ENCODE results near the gene IGSF23. TPM values are rescaled to one million over a fixed set of nuclear protein-coding genes. Genes with fewer than 3 reads are reported as not detected.

The IGSF23 gene
- total and polyA plus RNA-seq, 7 experiments from 2014 or later: not detected

DNA sequence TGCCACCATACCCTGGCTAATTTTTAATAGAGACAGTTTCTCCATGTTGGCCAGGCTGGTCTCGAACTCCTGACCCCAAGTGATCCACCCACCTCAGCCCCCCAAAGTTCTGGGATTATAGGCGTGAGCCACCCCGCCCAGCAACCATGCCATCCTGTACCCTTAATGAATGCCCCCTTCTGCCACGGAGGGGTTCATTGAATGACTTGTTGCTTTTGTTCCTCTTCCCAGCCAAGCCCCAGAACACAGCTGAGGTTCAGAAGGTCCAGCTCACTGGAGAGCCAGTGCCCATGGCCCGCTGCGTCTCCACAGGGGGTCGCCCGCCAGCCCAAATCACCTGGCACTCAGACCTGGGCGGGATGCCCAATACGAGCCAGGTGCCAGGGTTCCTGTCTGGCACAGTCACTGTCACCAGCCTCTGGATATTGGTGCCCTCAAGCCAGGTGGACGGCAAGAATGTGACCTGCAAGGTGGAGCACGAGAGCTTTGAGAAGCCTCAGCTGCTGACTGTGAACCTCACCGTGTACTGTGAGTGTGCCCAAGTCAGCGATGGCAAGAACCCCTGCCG, 36.3 kb downstream of the IGSF23 start:
- peak overlapping the region in 1 of 9 donors; percentile 72 for H3K27ac Mint-ChIP-seq
- ATAC-seq (no peak), DNase-seq (no peak)
- H3K36me3 Mint-ChIP-seq: peaks cover 0 to 8% (median 0%) of the 10 kb centered on the region in 5 donors
- intact Hi-C loops (cut with micrococcal nuclease): loop anchor here in 1 of 2 donors (5.0 to 10.0 kb wide), 3 partner anchors 42 to 195 kb away; partner anchors contain the start of gene NECTIN2
- Histone ChIP-seq H3K4me1 (ENCODE audit: control insufficient read depth in 2 of 2, insufficient read depth in 2 of 2, low read length in 2 of 2) (peaks cover 0 to 4% of the 10 kb centered on the region in 2 donors), H3K27ac (ENCODE audit: low read depth, low read length) (no peak overlapping the region), H3K36me3 (ENCODE audit: control insufficient read depth in 2 of 3, insufficient read depth in 3 of 3, low read length in 3 of 3) (peaks cover 0 to 3% (median 0%) of the 10 kb centered on the region in 3 experiments), H3K9me3 (ENCODE audit: control insufficient read depth in 2 of 3, low read length in 3 of 3) (no peaks in the 10 kb centered on the region), H3K4me3 (ENCODE audit: low read length) (no peak overlapping the region), H3K27me3 (ENCODE audit: control insufficient read depth in 2 of 2, insufficient read depth in 2 of 2, low read length in 2 of 2) (no peaks in the 10 kb centered on the region)
- H3K4me1 Mint-ChIP-seq: peaks cover 0 to 6% (median 5%) of the 10 kb centered on the region in 7 donors
- H3K9me3 Mint-ChIP-seq: no peaks in the 10 kb centered on the region
- CTCF ChIA-PET: no interaction called here
- POLR2A ChIA-PET: no interaction called here
- peaks cover 0 to 3% (median 0%) of the 10 kb centered on the region in 5 donors for H3K27me3 Mint-ChIP-seq
- no peak overlapping the region for H3K4me3 Mint-ChIP-seq

DNA sequence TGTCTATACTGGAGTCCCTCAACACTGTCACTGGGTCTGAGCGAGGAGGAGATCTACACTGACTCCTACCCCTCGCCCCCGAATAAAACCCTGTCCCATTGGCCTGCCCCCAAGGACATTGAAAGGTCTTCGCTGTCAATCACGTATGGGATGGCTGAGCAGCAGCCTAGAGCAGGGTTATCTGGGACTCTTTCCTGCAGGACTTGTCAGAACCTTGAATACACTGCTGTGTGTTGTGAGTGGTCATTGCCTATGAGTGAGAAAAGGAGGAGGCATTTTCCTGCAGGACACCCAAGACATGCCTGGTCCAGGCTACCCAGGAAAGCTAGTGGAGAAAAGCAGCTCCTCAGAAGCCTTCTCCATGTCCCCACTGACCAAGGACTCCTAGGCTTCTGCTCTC, 40.0 kb downstream of the IGSF23 start:
- Histone ChIP-seq H3K9me3 (ENCODE audit: control insufficient read depth in 2 of 3, low read length in 3 of 3) (no peaks in the 10 kb centered on the region), H3K27me3 (ENCODE audit: control insufficient read depth in 2 of 2, insufficient read depth in 2 of 2, low read length in 2 of 2) (no peaks in the 10 kb centered on the region), H3K36me3 (ENCODE audit: control insufficient read depth in 2 of 3, insufficient read depth in 3 of 3, low read length in 3 of 3) (peaks cover 0 to 3% (median 0%) of the 10 kb centered on the region in 3 experiments), H3K4me3 (ENCODE audit: low read length) (no peak overlapping the region), H3K27ac (ENCODE audit: low read depth, low read length) (no peak overlapping the region), H3K4me1 (ENCODE audit: control insufficient read depth in 2 of 2, insufficient read depth in 2 of 2, low read length in 2 of 2) (peaks cover 0 to 4% of the 10 kb centered on the region in 2 donors)
- Mint-ChIP-seq H3K4me3 (no peak overlapping the region), H3K27me3 (no peaks in the 10 kb centered on the region), H3K27ac (no peak overlapping the region), H3K36me3 (peaks cover 0 to 5% (median 0%) of the 10 kb centered on the region in 5 donors), H3K4me1 (peaks cover 6 to 13% (median 10%) of the 10 kb centered on the region in 7 donors), H3K9me3 (peaks cover 0 to 2% (median 0%) of the 10 kb centered on the region in 11 donors)
- CTCF ChIA-PET: interaction anchor here (0.9 to 1.8 kb wide), 3 partner anchors 65 to 125 kb away, joined by 4 to 5 read pairs (median 4); no protein-coding TSS in a partner anchor
- no peak for DNase-seq
- no peak for ATAC-seq
- POLR2A ChIA-PET: no interaction called here
- intact Hi-C loops (cut with micrococcal nuclease): loop anchor here in 1 of 2 donors (5.0 to 10.0 kb wide), 3 partner anchors 39 to 191 kb away; partner anchors contain the start of gene NECTIN2

DNA sequence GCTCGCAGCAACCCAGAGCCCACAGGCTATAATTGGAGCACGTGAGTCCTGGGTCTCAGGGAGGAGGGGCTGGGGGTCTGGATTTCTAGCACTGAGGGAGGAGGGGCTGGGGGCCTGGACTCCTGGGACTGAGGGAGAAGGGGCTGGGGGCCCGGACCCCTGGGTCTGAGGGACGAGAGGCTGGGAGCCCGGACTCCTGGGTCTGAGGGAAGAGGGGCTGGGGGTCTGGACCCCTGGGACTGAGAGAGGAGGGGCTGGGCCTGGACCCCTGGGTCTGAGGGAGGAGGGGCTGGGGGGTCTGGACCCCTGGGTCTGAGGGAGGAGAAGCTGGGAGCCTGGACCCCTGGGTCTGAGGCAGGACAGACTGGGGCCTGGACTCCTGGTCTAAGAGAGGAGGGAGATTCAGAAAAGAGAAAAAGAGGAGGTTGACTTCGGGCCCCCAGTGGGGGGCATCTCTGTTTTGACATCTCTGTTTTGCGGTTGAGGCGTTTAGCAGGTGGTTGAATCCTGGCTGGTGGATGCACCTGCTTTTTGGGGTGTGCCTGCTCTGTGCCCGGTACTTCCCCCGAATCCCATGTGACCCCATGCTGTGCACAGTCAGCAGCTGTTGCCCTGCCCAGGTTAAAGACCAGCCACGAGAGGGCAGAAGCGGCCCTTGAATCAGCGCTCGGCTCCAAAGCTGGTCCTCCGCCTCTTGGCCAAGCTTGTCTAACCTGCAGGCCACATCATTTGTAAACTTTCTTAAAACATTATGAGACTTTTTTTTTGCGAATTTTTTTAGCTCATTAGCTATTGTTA, 40.8 kb downstream of the IGSF23 start:
- ChIA-PET POLR2A (interaction anchor here (0.6 to 0.7 kb wide), 2 partner anchors 11 to 1008 kb away, joined by 3 read pairs; partner anchors contain the start of gene PVR), CTCF (interaction anchor here (0.9 to 1.8 kb wide), 9 partner anchors 9 to 192 kb away, joined by 3 to 11 read pairs (median 5); partner anchors contain the start of gene NECTIN2)
- Mint-ChIP-seq H3K4me1 (peaks cover 6 to 13% (median 10%) of the 10 kb centered on the region in 7 donors), H3K36me3 (peaks cover 0 to 5% (median 0%) of the 10 kb centered on the region in 5 donors), H3K9me3 (peaks cover 0 to 2% (median 0%) of the 10 kb centered on the region in 11 donors), H3K4me3 (no peak overlapping the region), H3K27ac (peak overlapping the region in 1 of 9 donors; percentile 27), H3K27me3 (no peaks in the 10 kb centered on the region)
- DNase-seq (peak; percentile 39 to 72 (median 58)), ATAC-seq (peak; percentile 98)
- intact Hi-C loops (cut with micrococcal nuclease): loop anchor here (1.0 to 10.0 kb wide), 7 partner anchors 38 to 297 kb away; partner anchors contain the start of gene NECTIN2 (in 1 of the 2)
- Histone ChIP-seq H3K27ac (ENCODE audit: low read depth, low read length) (no peak overlapping the region), H3K4me3 (ENCODE audit: low read length) (no peak overlapping the region), H3K27me3 (ENCODE audit: control insufficient read depth in 2 of 2, insufficient read depth in 2 of 2, low read length in 2 of 2) (no peaks in the 10 kb centered on the region), H3K9me3 (ENCODE audit: control insufficient read depth in 2 of 3, low read length in 3 of 3) (no peaks in the 10 kb centered on the region), H3K4me1 (ENCODE audit: control insufficient read depth in 2 of 2, insufficient read depth in 2 of 2, low read length in 2 of 2) (peaks cover 0 to 4% of the 10 kb centered on the region in 2 donors), H3K36me3 (ENCODE audit: control insufficient read depth in 2 of 3, insufficient read depth in 3 of 3, low read length in 3 of 3) (peaks cover 0 to 3% (median 0%) of the 10 kb centered on the region in 3 experiments)

DNA sequence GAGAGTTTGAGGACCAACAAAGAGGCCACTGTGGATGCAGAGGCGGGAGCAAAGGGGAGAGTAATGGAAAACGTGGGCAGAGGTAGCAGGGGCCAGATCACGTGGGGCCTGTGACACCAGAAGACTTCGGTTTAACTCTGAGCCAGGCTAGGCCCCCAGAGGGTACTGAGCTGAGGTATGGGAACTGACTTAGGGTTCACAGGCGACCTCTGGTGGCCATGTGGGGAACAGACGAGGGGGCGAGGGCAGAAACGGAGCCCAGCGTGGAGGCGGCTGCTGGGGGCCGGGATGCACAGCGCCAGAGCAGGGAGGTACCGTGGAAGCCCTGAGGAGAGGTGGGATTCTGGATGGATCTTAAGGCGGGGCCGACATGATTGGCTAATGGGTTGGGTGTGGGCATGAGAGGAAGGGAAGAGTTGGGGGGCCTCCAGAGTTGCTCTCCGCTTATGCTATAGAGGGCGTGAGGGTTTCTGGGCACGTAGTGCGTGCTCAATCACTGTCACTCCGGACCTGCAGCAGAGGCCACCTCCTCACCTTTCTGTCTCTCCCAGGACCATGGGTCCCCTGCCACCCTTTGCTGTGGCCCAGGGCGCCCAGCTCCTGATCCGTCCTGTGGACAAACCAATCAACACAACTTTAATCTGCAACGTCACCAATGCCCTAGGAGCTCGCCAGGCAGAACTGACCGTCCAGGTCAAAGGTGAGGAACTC, 44.0 kb downstream of the IGSF23 start:
- Histone ChIP-seq H3K36me3 (ENCODE audit: control insufficient read depth in 2 of 3, insufficient read depth in 3 of 3, low read length in 3 of 3) (no peaks in the 10 kb centered on the region), H3K9me3 (ENCODE audit: control insufficient read depth in 2 of 3, low read length in 3 of 3) (no peaks in the 10 kb centered on the region), H3K4me3 (ENCODE audit: low read length) (no peak overlapping the region), H3K4me1 (ENCODE audit: control insufficient read depth in 2 of 2, insufficient read depth in 2 of 2, low read length in 2 of 2) (peaks cover 0 to 4% of the 10 kb centered on the region in 2 donors), H3K27me3 (ENCODE audit: control insufficient read depth in 2 of 2, insufficient read depth in 2 of 2, low read length in 2 of 2) (no peaks in the 10 kb centered on the region), H3K27ac (ENCODE audit: low read depth, low read length) (no peak overlapping the region)
- Mint-ChIP-seq H3K36me3 (peaks cover 0 to 1% (median 0%) of the 10 kb centered on the region in 5 donors), H3K4me3 (no peak overlapping the region), H3K27me3 (no peaks in the 10 kb centered on the region), H3K9me3 (peaks cover 0 to 2% (median 0%) of the 10 kb centered on the region in 11 donors), H3K4me1 (peaks cover 6 to 13% (median 10%) of the 10 kb centered on the region in 7 donors), H3K27ac (peak overlapping the region in 1 of 9 donors; percentile 55)
- DNase-seq (peak; percentile 10 to 69 (median 57)), ATAC-seq (peak; percentile 67)
- intact Hi-C loops (cut with micrococcal nuclease): loop anchor here (1.0 to 10.0 kb wide), 4 partner anchors 69 to 187 kb away; partner anchors contain the start of gene NECTIN2 (in 1 of the 2)
- CTCF ChIA-PET: interaction anchor here (0.6 to 2.9 kb wide), 8 partner anchors 9 to 372 kb away, joined by 3 to 13 read pairs (median 5); no protein-coding TSS in a partner anchor
- POLR2A ChIA-PET: no interaction called here

DNA sequence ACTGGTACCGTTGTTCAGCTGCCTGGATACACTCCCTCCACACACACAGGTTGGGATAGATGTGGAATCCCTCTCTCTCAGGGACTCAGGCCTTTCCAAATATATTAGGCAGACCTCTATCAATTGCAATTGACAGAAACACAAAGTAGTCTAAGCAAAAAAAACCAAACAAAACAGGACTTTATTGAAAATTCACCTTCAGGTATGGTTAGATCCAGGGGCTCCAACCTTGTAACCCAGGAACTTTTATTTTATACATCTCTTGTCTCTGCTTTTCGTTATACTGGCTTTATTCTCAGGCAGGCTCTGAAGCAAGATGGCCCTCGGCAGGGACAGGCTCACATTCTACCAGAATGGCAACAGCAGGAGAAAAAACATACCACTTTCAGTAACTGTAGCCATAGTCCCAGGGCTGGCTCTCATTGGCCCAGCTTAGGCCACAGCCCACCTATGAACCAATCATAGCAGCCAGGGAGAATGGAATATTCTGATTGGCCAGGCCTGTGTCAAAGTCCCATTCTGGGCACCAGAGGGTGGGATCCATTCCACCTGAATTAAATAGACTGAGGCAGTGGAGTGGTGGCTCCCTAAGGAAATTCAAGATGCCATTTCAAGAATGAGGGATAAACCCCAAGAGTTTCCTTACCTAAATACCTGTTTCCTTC, 44.8 kb downstream of the IGSF23 start:
- ATAC-seq (no peak), DNase-seq (no peak)
- ChIA-PET POLR2A (no interaction called here), CTCF (interaction anchor here (0.8 to 2.9 kb wide), 5 partner anchors 23 to 87 kb away, joined by 4 to 13 read pairs (median 10); no protein-coding TSS in a partner anchor)
- intact Hi-C loops (cut with micrococcal nuclease): loop anchor here in 1 of 2 donors (10.0 kb wide), 1 partner anchor 187 kb away; the partner anchor contains the start of gene NECTIN2
- Histone ChIP-seq H3K9me3 (ENCODE audit: control insufficient read depth in 2 of 3, low read length in 3 of 3) (no peaks in the 10 kb centered on the region), H3K36me3 (ENCODE audit: control insufficient read depth in 2 of 3, insufficient read depth in 3 of 3, low read length in 3 of 3) (no peaks in the 10 kb centered on the region), H3K27me3 (ENCODE audit: control insufficient read depth in 2 of 2, insufficient read depth in 2 of 2, low read length in 2 of 2) (no peaks in the 10 kb centered on the region), H3K4me1 (ENCODE audit: control insufficient read depth in 2 of 2, insufficient read depth in 2 of 2, low read length in 2 of 2) (peaks cover 0 to 4% of the 10 kb centered on the region in 2 donors), H3K27ac (ENCODE audit: low read depth, low read length) (no peak overlapping the region), H3K4me3 (ENCODE audit: low read length) (no peak overlapping the region)
- Mint-ChIP-seq H3K27ac (no peak overlapping the region), H3K9me3 (peaks cover 0 to 2% (median 0%) of the 10 kb centered on the region in 11 donors), H3K27me3 (no peaks in the 10 kb centered on the region), H3K4me3 (no peak overlapping the region), H3K4me1 (peaks cover 6 to 13% (median 10%) of the 10 kb centered on the region in 7 donors), H3K36me3 (peaks cover 0 to 5% (median 0%) of the 10 kb centered on the region in 5 donors)
